HEK293 (cell line): ENCODE measurements around the gene HSD3B1.

Source experiments
- CTCF ChIP-seq: fragments of 450-650 bp; formaldehyde crosslinking; IDR thresholded peaks from 2 replicates; pipeline ENCODE4 v1.5.1; 2016; ENCODE audit warnings: missing biosample characterization, missing genetic modification characterization
- ZBTB17 ChIP-seq: fragments of 450-650 bp; formaldehyde crosslinking; IDR thresholded peaks from 2 replicates; pipeline ENCODE4 v1.5.1; 2016; ENCODE audit warnings: missing biosample characterization, missing genetic modification characterization
- ZNF274 ChIP-seq, 2 experiments: fragments of 200-500 bp in 1 of 2; fragments of 450-650 bp in 1 of 2; sonication (Bioruptor generic) in 1 of 2; formaldehyde crosslinking in 1 of 2; IDR thresholded peaks; 2 replicates each; pipeline versions ENCODE4 v1.5.1 to v1.6.1; 2014 to 2016; ENCODE audit warnings: borderline replicate concordance in 1 of 2, inconsistent platforms in 1 of 2, low read length in 1 of 2, missing biosample characterization in 1 of 2, missing genetic modification characterization in 1 of 2
- ZNF510 ChIP-seq: fragments of 450-650 bp; formaldehyde crosslinking; IDR thresholded peaks from 2 replicates; pipeline ENCODE4 v1.5.1; 2018; ENCODE audit warnings: mild to moderate bottlenecking, missing genetic modification characterization, missing biosample characterization; ENCODE audit not compliant: insufficient replicate concordance
- ZNF529 ChIP-seq: fragments of 450-650 bp; formaldehyde crosslinking; IDR thresholded peaks from 2 replicates; pipeline ENCODE4 v1.5.1; 2017; ENCODE audit warnings: missing genetic modification characterization, missing biosample characterization; ENCODE audit not compliant: insufficient replicate concordance
- ZNF549 ChIP-seq: fragments of 450-650 bp; IDR thresholded peaks from 2 replicates; pipeline ENCODE4 v1.5.1; 2018; ENCODE audit warnings: missing biosample characterization, missing genetic modification characterization, mild to moderate bottlenecking, inconsistent platforms, moderate library complexity
- ZNF660 ChIP-seq: fragments of 450-650 bp; IDR thresholded peaks from 2 replicates; pipeline ENCODE4 v1.5.1; 2018; ENCODE audit warnings: missing biosample characterization, mild to moderate bottlenecking, missing genetic modification characterization

- TF ChIP-seq ZBTB17: no peak
- TF ChIP-seq ZNF274 (IDR thresholded peaks at IDR 0.05; ENCODE audit: low read length): no peak
- no peak for TF ChIP-seq ZNF274 (tag by site-specific recombination; IDR thresholded peaks at IDR 0.05; ENCODE audit: borderline replicate concordance)
- TF ChIP-seq ZNF660 (tag by site-specific recombination): no peak
- no peak for TF ChIP-seq ZNF529 (tag by site-specific recombination)
- TF ChIP-seq CTCF: no peak
- no peak for TF ChIP-seq ZNF510 (tag by site-specific recombination)
- TF ChIP-seq ZNF549 (tag by site-specific recombination): no peak
These were observed 40.3 kb downstream of the HSD3B1 start for GRCh38 chr1:119547306-119547705.
